Measurements from ENCODE around the gene TRPM1. TPM values are rescaled to one million over a fixed set of nuclear protein-coding genes. Genes with fewer than 3 reads are reported as not detected.

Gene TRPM1
- total and polyA plus RNA-seq, 9 of the 15 experiments (the other 6 are each of a cell fraction or from before 2014, with no cell fraction given) = 0.01 to 0.06 (median 0.03) TPM; not detected in 5

GRCh38 chr15:31005660-31006059 is 95.9 kb downstream of the TRPM1 start:
- no TSS peak for BruUV-seq (replicated peaks)
- H3K4me3 ChIP-seq = no peak overlapping the region
- H3K79me2 ChIP-seq (ENCODE audit: control insufficient read depth, insufficient read depth, low read length) = no peaks in the 10 kb centered on the region; the same call in 2 of the 3 replicates
- no peak for DNase-seq (ENCODE audit: extremely low read depth in 1 of 4, low spot score in 3 of 4)
- H3K27ac ChIP-seq (ENCODE audit: extremely low read depth, low read depth, low read length) = no peak overlapping the region
- ChIA-PET POLR2A (no interaction called here), CTCF (ENCODE audit: low intra/inter-chr PET ratio) (no interaction called here)
- H3K9ac ChIP-seq (ENCODE audit: insufficient read depth in 1 of 2, low read depth in 2 of 2, low read length in 2 of 2) = no peak overlapping the region
- TF ChIP-seq SRSF1 (IDR thresholded peaks at IDR 0.05; ENCODE audit: low read depth, low read length) = no peak
- no peak for TF ChIP-seq KAT2B (IDR thresholded peaks at IDR 0.05; ENCODE audit: low read depth, low read length)
- no peak for TF ChIP-seq CREBBP (IDR thresholded peaks at IDR 0.05; ENCODE audit: low read depth, low read length)
- no peak for TF ChIP-seq YBX1 (IDR thresholded peaks at IDR 0.05)
- no peak for TF ChIP-seq ZNF699 (CRISPR knock-in tag; IDR thresholded peaks at IDR 0.05; ENCODE audit: insufficient replicate concordance)
- TF ChIP-seq, protein P1, sequence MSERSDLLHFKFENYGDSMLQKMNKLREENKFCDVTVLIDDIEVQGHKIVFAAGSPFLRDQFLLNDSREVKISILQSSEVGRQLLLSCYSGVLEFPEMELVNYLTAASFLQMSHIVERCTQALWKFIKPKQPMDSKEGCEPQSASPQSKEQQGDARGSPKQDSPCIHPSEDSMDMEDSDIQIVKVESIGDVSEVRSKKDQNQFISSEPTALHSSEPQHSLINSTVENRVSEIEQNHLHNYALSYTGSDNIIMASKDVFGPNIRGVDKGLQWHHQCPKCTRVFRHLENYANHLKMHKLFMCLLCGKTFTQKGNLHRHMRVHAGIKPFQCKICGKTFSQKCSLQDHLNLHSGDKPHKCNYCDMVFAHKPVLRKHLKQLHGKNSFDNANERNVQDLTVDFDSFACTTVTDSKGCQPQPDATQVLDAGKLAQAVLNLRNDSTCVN (CRISPR knock-in tag; IDR thresholded peaks at IDR 0.05) = no peak
- no peaks in the 10 kb centered on the region for H3K4me1 ChIP-seq (replicated peaks in 1 of 2; ENCODE audit: control insufficient read depth in 2 of 2, insufficient read depth in 2 of 2, low read length in 2 of 2)
- no peak overlapping the region for H2AFZ ChIP-seq (ENCODE audit: low read depth, low read length)
- no peaks in the 10 kb centered on the region for H3K36me3 ChIP-seq (ENCODE audit: control insufficient read depth, insufficient read depth, low read length)
- H3K9me3 ChIP-seq (replicated peaks; ENCODE audit: control insufficient read depth, insufficient read depth, low read depth, low read length) = no peaks in the 10 kb centered on the region
- H3K27me3 ChIP-seq (ENCODE audit: control insufficient read depth in 2 of 2, insufficient read depth in 2 of 2, low read length in 2 of 2) = peaks cover 24 to 32% of the 10 kb centered on the region in 2 experiments
- WGBS (ENCODE audit: insufficient coverage, low coverage, missing lambda C conversion rate) = 0% methylated on average over 2 of the region's 2 CpGs
- intact Hi-C loops (cut with micrococcal nuclease) = no loop called here
- H3K4me2 ChIP-seq (ENCODE audit: insufficient read depth, low read length) = no peak overlapping the region
- in situ Hi-C loops (cut with MboI) = no loop called here
- H3K9me1 ChIP-seq (ENCODE audit: control insufficient read depth, insufficient read depth, low read length) = no peaks in the 10 kb centered on the region
- FAIRE-seq = no peak
- no peaks in the 10 kb centered on the region for H4K20me1 ChIP-seq (replicated peaks; ENCODE audit: control insufficient read depth, insufficient read depth, low read length)
- no peak for ATAC-seq
